ENCODE measurements around the gene LDAF1.

DNA sequence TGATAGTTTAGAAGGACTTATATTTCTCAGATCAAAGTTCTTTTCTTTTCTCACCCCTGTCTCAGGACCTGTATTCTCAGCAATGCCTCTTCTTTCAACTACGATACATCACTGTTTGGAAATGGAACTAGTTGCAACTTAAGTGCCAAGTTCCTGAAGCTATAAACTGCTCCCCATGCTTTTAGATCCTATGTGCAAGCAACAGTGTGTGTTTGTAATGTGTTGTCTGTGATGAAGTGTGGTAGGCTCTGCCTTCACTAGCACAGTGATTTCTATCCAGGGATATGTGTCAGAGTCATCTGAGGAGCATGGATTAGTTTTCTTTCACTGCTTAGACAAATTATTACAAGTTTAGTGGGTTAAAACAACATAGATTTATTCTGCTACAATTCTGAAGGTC lies 34.5 kb downstream of the LDAF1 start:
- TF ChIP-seq, protein P1, sequence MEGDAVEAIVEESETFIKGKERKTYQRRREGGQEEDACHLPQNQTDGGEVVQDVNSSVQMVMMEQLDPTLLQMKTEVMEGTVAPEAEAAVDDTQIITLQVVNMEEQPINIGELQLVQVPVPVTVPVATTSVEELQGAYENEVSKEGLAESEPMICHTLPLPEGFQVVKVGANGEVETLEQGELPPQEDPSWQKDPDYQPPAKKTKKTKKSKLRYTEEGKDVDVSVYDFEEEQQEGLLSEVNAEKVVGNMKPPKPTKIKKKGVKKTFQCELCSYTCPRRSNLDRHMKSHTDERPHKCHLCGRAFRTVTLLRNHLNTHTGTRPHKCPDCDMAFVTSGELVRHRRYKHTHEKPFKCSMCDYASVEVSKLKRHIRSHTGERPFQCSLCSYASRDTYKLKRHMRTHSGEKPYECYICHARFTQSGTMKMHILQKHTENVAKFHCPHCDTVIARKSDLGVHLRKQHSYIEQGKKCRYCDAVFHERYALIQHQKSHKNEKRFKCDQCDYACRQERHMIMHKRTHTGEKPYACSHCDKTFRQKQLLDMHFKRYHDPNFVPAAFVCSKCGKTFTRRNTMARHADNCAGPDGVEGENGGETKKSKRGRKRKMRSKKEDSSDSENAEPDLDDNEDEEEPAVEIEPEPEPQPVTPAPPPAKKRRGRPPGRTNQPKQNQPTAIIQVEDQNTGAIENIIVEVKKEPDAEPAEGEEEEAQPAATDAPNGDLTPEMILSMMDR (IDR thresholded peaks at IDR 0.05; ENCODE audit: insufficient read depth, low read length) = no peak
- TF ChIP-seq GABPA (IDR thresholded peaks at IDR 0.05; ENCODE audit: low read depth) (no peak), POLR2AphosphoS5 (IDR thresholded peaks at IDR 0.05; ENCODE audit: low read depth) (no peak)
- TF ChIP-seq, protein P2, sequence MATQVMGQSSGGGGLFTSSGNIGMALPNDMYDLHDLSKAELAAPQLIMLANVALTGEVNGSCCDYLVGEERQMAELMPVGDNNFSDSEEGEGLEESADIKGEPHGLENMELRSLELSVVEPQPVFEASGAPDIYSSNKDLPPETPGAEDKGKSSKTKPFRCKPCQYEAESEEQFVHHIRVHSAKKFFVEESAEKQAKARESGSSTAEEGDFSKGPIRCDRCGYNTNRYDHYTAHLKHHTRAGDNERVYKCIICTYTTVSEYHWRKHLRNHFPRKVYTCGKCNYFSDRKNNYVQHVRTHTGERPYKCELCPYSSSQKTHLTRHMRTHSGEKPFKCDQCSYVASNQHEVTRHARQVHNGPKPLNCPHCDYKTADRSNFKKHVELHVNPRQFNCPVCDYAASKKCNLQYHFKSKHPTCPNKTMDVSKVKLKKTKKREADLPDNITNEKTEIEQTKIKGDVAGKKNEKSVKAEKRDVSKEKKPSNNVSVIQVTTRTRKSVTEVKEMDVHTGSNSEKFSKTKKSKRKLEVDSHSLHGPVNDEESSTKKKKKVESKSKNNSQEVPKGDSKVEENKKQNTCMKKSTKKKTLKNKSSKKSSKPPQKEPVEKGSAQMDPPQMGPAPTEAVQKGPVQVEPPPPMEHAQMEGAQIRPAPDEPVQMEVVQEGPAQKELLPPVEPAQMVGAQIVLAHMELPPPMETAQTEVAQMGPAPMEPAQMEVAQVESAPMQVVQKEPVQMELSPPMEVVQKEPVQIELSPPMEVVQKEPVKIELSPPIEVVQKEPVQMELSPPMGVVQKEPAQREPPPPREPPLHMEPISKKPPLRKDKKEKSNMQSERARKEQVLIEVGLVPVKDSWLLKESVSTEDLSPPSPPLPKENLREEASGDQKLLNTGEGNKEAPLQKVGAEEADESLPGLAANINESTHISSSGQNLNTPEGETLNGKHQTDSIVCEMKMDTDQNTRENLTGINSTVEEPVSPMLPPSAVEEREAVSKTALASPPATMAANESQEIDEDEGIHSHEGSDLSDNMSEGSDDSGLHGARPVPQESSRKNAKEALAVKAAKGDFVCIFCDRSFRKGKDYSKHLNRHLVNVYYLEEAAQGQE (IDR thresholded peaks at IDR 0.05; ENCODE audit: insufficient replicate concordance, low read depth) = no peak
